Retinal pigment epithelial cell (primary cell): ENCODE results near the gene CCDC91.

Source experiments
- DNase-seq: peaks from one replicate; pipeline ENCODE4 v3.0.0-alpha.2; 2010; ENCODE audit warnings: low read depth
- H3K4me3 ChIP-seq: 2 replicates; pipeline ENCODE4 v1.5.1; 2011; ENCODE audit warnings: mild to moderate bottlenecking, low read length, control low read depth, moderate library complexity
- TF ChIP-seq, protein P1 (sequence below): conservative IDR thresholded peaks from 2 replicates; pipeline ENCODE4 v1.5.1; 2011; ENCODE audit warnings: low read depth, low read length, control low read depth, inconsistent platforms

CCDC91 gene

DNA sequence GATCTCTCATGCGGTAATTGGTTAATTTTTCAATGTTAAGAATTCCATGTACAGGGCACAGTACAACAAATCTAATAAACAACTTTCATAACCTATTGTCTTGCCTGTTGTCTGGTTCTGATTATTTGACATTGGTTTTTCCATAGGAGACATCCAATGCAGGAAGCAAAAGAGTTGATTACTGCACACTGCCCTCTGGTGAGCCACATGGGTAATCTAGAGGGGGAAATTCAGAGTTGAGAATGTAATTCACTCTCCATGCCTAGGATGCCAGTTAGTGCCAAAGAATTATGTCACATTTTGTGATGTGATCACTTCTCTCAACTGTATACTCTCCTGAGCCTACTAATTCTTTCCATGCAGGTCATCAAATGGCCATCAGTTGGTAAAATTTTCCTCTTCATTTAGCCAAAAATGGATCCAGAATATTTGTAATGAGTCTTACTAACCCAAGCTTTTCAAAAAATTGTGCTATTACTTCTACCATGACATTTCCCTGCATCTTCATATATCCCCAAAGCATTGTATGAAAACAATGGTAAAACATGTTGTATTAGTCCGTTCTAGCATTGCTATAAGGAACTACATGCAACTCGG lies 17.7 kb upstream of the CCDC91 start:
- DNase-seq = peak; percentile 18
- TF ChIP-seq, protein P1, sequence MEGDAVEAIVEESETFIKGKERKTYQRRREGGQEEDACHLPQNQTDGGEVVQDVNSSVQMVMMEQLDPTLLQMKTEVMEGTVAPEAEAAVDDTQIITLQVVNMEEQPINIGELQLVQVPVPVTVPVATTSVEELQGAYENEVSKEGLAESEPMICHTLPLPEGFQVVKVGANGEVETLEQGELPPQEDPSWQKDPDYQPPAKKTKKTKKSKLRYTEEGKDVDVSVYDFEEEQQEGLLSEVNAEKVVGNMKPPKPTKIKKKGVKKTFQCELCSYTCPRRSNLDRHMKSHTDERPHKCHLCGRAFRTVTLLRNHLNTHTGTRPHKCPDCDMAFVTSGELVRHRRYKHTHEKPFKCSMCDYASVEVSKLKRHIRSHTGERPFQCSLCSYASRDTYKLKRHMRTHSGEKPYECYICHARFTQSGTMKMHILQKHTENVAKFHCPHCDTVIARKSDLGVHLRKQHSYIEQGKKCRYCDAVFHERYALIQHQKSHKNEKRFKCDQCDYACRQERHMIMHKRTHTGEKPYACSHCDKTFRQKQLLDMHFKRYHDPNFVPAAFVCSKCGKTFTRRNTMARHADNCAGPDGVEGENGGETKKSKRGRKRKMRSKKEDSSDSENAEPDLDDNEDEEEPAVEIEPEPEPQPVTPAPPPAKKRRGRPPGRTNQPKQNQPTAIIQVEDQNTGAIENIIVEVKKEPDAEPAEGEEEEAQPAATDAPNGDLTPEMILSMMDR = peak; percentile 80
- H3K4me3 ChIP-seq = no peak overlapping the region

DNA sequence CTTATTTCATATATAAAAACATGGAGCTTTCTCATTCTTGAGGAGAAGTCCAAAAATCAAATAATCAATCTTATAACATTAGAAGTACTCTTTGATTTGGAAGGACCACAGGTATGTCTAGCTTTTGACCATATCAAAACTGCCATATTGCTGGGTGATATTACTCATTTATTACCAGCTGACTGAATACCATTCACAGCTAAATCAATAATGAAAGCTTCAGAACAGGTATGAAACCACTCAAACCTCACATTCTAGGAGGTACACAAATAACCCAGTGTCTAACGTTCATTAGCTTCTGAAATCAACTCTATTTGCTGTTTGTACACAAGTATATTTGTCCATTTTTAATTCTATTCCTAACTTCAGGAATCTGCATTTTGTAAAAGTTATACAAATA lies 16.8 kb upstream of the CCDC91 start:
- no peak overlapping the region for H3K4me3 ChIP-seq
- no peak for DNase-seq
- TF ChIP-seq, protein P1 = no peak

DNA sequence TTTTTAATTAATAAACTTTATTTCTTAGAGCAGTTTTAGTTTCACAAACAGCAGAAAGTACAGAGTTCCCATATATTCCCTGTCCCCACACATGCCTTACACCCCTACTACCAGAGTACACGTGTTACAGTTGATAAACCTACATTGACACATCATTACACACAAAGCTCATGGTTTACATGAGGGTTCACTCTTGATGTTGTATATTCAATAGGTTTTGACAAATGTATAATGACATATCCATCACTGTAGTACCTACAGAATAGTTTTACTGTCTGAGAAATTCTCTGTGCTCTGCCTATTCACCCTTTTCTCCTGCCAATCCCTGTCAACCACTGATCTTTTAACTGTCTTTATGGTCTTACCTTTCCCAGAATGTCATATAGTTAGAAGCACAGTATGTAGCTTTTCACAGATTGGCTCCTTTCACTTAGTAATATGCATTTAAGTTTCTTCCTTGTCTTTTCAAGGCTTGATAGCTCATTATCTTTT lies 15.1 kb upstream of the CCDC91 start:
- TF ChIP-seq, protein P1 = no peak
- H3K4me3 ChIP-seq = no peak overlapping the region
- no peak for DNase-seq

DNA sequence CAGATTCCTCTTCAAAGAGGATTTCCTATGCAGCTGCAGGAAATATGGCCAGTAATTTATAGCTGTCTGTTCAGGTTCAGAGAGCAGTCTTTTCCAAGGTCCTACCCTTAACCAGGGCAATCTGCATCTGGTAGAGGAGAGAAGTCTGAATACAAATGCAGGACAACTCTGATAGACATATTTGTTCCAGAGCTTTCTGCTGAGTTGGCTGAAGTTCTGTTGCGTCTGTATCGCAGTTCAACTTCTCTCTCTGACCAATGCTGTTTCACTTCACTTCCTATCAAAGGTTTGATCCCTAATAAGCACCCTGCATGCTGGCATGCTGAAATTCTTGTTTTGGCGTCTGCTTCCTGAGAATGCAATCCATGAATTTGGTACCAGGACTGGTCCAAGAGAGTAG lies 14.0 kb upstream of the CCDC91 start:
- no peak overlapping the region for H3K4me3 ChIP-seq
- TF ChIP-seq, protein P1 = no peak
- no peak for DNase-seq

DNA sequence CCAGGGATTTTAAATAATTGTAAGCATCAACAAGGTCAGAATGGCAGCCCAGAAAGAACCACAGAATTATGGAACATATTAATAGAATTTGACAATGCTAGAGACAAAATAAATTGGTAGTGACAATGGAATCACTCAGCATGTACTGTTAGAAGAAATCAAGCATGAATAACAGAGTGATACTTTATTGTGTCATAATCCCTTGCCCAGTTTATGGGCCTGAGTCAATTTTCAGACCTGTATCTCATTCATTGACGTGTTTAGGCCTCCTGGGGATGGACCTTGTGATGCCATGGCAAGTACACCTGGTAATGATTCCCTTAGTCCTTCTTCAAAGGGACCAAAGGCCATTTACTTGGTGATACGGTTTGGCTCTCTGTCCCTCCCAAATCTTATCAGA lies 12.8 kb upstream of the CCDC91 start:
- no peak overlapping the region for H3K4me3 ChIP-seq
- DNase-seq = no peak
- TF ChIP-seq, protein P1 = no peak

DNA sequence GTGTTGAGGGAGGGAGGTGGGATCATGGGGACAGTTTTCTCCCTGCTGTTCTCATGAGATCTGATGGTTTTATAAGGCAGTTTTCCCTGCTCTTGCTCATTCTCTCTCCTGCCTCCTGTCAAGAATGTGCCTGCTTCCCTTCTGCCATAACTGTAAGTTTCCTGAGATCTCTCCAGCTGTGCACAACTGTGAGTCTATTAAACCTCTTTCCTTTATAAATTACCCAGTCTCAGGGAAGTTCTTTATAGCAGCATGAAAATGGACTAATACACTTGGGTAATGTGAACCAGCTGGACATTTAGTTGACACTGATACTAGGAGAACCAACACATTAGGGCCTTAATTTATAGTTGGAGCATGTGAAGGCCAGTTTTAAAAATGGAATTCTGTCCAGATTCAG lies 12.4 kb upstream of the CCDC91 start:
- DNase-seq = no peak
- H3K4me3 ChIP-seq = no peak overlapping the region
- TF ChIP-seq, protein P1 = no peak

DNA sequence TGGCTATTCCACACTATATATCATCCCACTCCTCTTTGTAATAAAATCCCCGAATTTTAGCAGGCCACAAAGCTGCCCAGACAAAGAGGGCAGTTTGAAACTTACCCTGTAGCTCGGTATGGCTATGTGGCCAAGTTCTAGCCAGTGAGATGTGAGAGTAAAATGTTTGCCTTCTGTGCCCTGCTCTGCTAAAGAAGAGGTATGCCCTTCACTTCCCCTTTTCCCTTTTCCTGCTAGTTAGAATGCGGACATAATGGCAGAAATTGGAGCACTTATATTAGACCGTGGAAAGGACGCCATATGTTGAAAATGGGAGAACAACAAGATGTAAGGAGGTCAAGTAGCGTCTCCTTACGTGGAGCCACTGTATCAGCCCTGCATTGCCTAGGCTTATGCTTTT lies 11.5 kb upstream of the CCDC91 start:
- no peak overlapping the region for H3K4me3 ChIP-seq
- DNase-seq = no peak
- TF ChIP-seq, protein P1 = no peak
